ENCODE data around the gene PXMP4.

GRCh38 chr20:33727115-33727479, 7.0 kb upstream of the PXMP4 start:
- TF ChIP-seq POLR2AphosphoS5 (IDR thresholded peaks at IDR 0.05; ENCODE audit: borderline replicate concordance, low read depth, low read length) (no peak), EZH2 (IDR thresholded peaks at IDR 0.05) (no peak)
